ENCODE data around the gene SERTAD1.

The SERTAD1 gene

GRCh38 chr19:40420451-40420765, 5.4 kb downstream of the SERTAD1 start:
- H4K20me1 ChIP-seq (ENCODE audit: insufficient read depth, low read length) = no peaks in the 10 kb centered on the region
- H3F3A ChIP-seq (ENCODE audit: insufficient read depth, low read length) = no peaks in the 10 kb centered on the region
- peaks cover 6% of the 10 kb centered on the region; the same call in 1 of the 2 replicates for H3K79me2 ChIP-seq (ENCODE audit: insufficient read depth, low read length)
- H3K27me3 ChIP-seq (ENCODE audit: insufficient read depth, low read length) = no peaks in the 10 kb centered on the region
- H3K9ac ChIP-seq (ENCODE audit: low read length) = peak overlapping the region; percentile 67; the same call in 1 of the 2 replicates
- no peaks in the 10 kb centered on the region for H3K9me2 ChIP-seq (ENCODE audit: low read depth, low read length)
- H3K4me3 ChIP-seq (ENCODE audit: low read depth, low read length, poor library complexity, severe bottlenecking) = peak overlapping the region; percentile 63
- no peak overlapping the region for H2AFZ ChIP-seq (ENCODE audit: low read length)
- peak overlapping the region; percentile 67 for H3K4me2 ChIP-seq (ENCODE audit: low read length)
- H3K27ac ChIP-seq (ENCODE audit: low read depth, low read length, poor library complexity, severe bottlenecking) = no peak overlapping the region
- no peaks in the 10 kb centered on the region for H3K9me3 ChIP-seq (ENCODE audit: low read length)
- H3K36me3 ChIP-seq (ENCODE audit: insufficient read depth, low read length) = peaks cover 9% of the 10 kb centered on the region
- no peak for TF ChIP-seq EZH2 (IDR thresholded peaks at IDR 0.05; ENCODE audit: borderline replicate concordance, low read length)
- H3K4me1 ChIP-seq (ENCODE audit: insufficient read depth, low read length, severe bottlenecking) = peaks cover 29% of the 10 kb centered on the region

GRCh38 chr19:40419780-40420179, 6.0 kb downstream of the SERTAD1 start:
- Histone ChIP-seq H3K79me2 (ENCODE audit: insufficient read depth, low read length) (peaks cover 4% of the 10 kb centered on the region; the same call in 1 of the 2 replicates), H3K36me3 (ENCODE audit: insufficient read depth, low read length) (peaks cover 9% of the 10 kb centered on the region), H3K4me3 (ENCODE audit: low read depth, low read length, poor library complexity, severe bottlenecking) (no peak overlapping the region), H3K4me1 (ENCODE audit: insufficient read depth, low read length, severe bottlenecking) (peaks cover 28% of the 10 kb centered on the region), H3K9ac (ENCODE audit: low read length) (no peak overlapping the region), H3K9me2 (ENCODE audit: low read depth, low read length) (no peaks in the 10 kb centered on the region), H3K9me3 (ENCODE audit: low read length) (no peaks in the 10 kb centered on the region), H4K20me1 (ENCODE audit: insufficient read depth, low read length) (no peaks in the 10 kb centered on the region), H2AFZ (ENCODE audit: low read length) (no peak overlapping the region), H3K27me3 (ENCODE audit: insufficient read depth, low read length) (no peaks in the 10 kb centered on the region), H3F3A (ENCODE audit: insufficient read depth, low read length) (no peaks in the 10 kb centered on the region), H3K27ac (ENCODE audit: low read depth, low read length, poor library complexity, severe bottlenecking) (no peak overlapping the region), H3K4me2 (ENCODE audit: low read length) (no peak overlapping the region)
- TF ChIP-seq CTCF (IDR thresholded peaks at IDR 0.05; ENCODE audit: low read length) (no peak), EZH2 (IDR thresholded peaks at IDR 0.05; ENCODE audit: borderline replicate concordance, low read length) (no peak)

- H3K36me3 ChIP-seq (ENCODE audit: insufficient read depth, low read length) = peaks cover 9% of the 10 kb centered on the region
- no peaks in the 10 kb centered on the region for H4K20me1 ChIP-seq (ENCODE audit: insufficient read depth, low read length)
- no peak overlapping the region for H3K9ac ChIP-seq (ENCODE audit: low read length)
- H3K79me2 ChIP-seq (ENCODE audit: insufficient read depth, low read length) = no peaks in the 10 kb centered on the region
- no peak overlapping the region for H3K4me2 ChIP-seq (ENCODE audit: low read length)
- no peak for TF ChIP-seq CTCF (IDR thresholded peaks at IDR 0.05; ENCODE audit: low read length)
- peaks cover 24% of the 10 kb centered on the region for H3K4me1 ChIP-seq (ENCODE audit: insufficient read depth, low read length, severe bottlenecking)
- H3K27me3 ChIP-seq (ENCODE audit: insufficient read depth, low read length) = no peaks in the 10 kb centered on the region
- H3K4me3 ChIP-seq (ENCODE audit: low read depth, low read length, poor library complexity, severe bottlenecking) = no peak overlapping the region
- peak overlapping the region; percentile 20 for H3K27ac ChIP-seq (ENCODE audit: low read depth, low read length, poor library complexity, severe bottlenecking)
- no peaks in the 10 kb centered on the region for H3K9me2 ChIP-seq (ENCODE audit: low read depth, low read length)
- no peaks in the 10 kb centered on the region for H3K9me3 ChIP-seq (ENCODE audit: low read length)
- H2AFZ ChIP-seq (ENCODE audit: low read length) = no peak overlapping the region
- H3F3A ChIP-seq (ENCODE audit: insufficient read depth, low read length) = no peaks in the 10 kb centered on the region
Observed at GRCh38 chr19:40419066-40419612, 6.7 kb downstream of the SERTAD1 start.

- Histone ChIP-seq H3K79me2 (ENCODE audit: insufficient read depth, low read length) (no peaks in the 10 kb centered on the region), H3K4me3 (ENCODE audit: low read depth, low read length, poor library complexity, severe bottlenecking) (no peak overlapping the region), H3K27ac (ENCODE audit: low read depth, low read length, poor library complexity, severe bottlenecking) (peak overlapping the region; percentile 74), H2AFZ (ENCODE audit: low read length) (no peak overlapping the region), H3K4me1 (ENCODE audit: insufficient read depth, low read length, severe bottlenecking) (peaks cover 35% of the 10 kb centered on the region), H3K36me3 (ENCODE audit: insufficient read depth, low read length) (peaks cover 9% of the 10 kb centered on the region), H3K4me2 (ENCODE audit: low read length) (no peak overlapping the region), H4K20me1 (ENCODE audit: insufficient read depth, low read length) (no peaks in the 10 kb centered on the region), H3K9ac (ENCODE audit: low read length) (no peak overlapping the region), H3K9me3 (ENCODE audit: low read length) (no peaks in the 10 kb centered on the region), H3K9me2 (ENCODE audit: low read depth, low read length) (no peaks in the 10 kb centered on the region), H3F3A (ENCODE audit: insufficient read depth, low read length) (no peaks in the 10 kb centered on the region), H3K27me3 (ENCODE audit: insufficient read depth, low read length) (no peaks in the 10 kb centered on the region)
- TF ChIP-seq CTCF (IDR thresholded peaks at IDR 0.05; ENCODE audit: low read length) (no peak), EZH2 (IDR thresholded peaks at IDR 0.05; ENCODE audit: borderline replicate concordance, low read length) (no peak)
Observed at GRCh38 chr19:40418040-40418439, 7.8 kb downstream of the SERTAD1 start.

Measured in OCI-LY1 (cell line).